Activated CD8-positive, alpha-beta memory T cell treated with anti-CD3 and anti-CD28 coated beads, Interleukin-2, amount 50 U/mL, for 4 hours (primary cell): ENCODE data around the gene USP31.

Experiments
- DNase-seq: peaks from one replicate; pipeline ENCODE4 v3.0.0-alpha.2; 2020

USP31 gene

DNA sequence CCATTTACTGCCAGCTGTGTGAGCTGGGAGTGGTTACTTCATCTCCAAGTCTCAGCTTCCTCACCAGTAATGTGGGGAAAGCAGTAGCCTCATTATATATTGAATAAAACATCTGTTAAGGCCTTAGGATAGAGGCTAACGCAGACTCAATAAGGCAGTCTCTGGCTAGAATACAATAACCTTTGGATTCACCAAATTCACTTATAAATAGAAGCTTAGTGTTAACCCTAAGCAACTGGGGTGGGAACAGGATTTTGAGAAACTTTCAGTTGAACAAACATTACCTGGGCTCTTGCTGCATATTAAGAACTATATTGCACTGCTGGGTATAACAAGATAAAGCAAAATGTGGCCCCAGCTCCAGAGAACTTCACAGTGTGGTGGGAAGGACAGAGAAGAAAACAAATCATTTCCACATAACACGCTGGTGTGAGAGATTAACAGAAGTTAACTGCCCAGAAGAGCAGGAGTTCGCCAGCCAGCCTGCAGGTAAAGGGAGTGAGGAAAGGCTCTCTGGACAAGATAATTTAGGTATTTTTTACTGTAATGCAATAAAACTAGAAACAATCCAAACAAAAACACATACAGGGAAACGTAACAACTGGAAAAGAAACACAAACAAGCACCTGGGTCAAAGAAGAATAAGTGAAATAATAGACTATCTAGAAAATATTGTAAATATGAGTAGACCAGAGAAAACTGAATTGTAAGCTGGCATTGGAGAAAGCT lies 57.0 kb downstream of the USP31 start:
- DNase-seq, result no peak

DNA sequence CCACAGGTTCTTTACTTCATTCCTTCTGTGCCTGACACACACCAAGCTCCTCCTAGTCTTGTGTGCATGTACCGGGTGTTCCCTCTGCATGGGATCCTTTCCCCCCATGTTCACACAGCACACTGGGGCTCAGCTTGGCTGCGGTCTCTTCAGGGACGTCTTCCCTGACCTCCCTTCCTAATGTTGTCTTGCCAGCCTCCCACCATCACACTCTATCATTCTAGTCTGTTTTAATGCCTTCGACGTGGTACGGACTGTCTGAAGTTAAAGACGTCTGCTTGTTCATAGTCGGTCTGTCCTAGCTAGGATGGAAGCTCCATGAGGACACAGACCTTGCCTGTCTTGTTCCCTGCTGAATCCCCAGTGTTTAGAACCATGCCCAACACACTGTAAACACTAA lies 60.1 kb downstream of the USP31 start:
- DNase-seq, result no peak

GRCh38 chr16:23088018-23088417 lies 61.2 kb downstream of the USP31 start:
- DNase-seq, result no peak

GRCh38 chr16:23085949-23086348 lies 63.3 kb downstream of the USP31 start:
- DNase-seq, result no peak

DNA sequence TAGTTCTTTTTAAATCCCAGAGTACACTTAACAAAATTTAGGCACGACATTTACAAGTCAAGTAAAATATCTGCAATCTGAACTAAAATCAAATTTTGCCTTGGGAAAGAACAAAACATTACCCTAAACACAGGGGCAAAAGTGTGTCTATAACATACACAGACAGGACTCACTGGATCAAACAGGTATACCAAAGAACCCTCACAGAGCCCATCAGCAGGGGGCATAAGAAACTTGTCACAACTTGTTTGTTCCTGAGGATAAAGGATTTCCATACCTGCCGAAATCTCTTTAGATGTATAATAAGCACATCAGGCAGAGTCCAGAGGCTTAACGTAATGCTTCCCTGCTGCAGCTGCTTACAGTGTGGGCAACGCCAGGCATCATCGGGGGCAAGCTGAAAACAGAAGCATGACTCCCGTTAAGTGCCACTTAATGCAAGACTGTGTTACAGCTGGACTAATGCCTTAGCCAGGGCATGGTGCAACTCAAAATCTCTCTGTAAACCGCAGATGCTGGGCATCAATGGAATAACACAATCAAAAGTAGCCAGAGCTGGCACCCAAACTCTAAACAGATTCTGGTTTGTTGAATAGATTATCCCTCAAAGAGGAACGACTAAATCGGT lies 67.0 kb downstream of the USP31 start:
- no peak for DNase-seq

GRCh38 chr16:23081675-23082119 lies 67.6 kb downstream of the USP31 start:
- no peak for DNase-seq

DNA sequence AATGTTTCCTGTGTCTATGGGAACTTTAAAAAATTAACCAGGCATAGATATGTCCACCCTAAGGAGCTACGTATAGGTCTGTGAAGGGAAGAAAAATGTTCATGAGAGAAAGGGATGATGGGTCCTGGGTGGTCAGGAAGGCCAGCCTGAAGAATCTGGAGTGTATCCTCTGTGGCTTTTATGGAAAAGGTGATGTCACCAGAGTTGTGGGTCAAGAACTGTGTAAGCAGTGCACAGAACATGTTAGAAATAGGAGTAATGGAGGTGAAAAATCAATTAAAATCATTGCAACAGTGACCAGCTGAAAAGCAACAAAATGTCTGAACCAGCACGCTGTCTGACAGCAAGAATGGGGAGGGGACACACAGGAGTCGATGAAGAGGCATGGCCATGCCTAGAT lies 68.5 kb downstream of the USP31 start:
- no peak for DNase-seq

- no peak for DNase-seq
Observed at GRCh38 chr16:23080329-23080728, 68.9 kb downstream of the USP31 start.

DNA sequence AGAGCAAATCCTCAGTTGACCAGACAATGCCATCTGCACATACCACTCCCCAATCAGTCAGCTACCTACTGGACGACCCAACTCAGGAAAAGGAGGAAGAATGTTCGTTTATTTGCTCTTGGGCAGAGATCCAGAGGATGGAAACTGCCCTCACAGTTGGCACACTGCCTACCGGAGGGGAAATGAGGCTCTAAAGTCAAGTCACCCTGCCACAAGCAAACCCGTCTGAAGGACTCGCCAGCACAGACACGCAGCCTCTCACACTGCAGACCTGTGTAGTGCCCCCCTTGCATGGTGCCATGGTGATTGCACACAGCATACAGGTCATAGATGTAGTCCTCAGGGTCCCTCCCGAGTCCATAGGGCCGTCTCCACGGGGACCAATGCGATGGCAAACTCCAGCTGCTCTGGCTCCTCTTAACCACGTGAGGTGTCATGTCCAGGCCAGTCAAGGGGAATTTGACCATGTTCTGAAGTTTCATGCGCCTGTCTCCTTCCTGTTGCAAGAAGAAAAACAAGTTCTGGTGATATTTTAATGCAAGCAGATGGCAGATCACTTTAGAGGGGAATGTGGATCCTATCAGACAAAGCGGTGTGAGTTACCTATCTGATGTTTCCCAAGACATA lies 69.5 kb downstream of the USP31 start:
- no peak for DNase-seq

GRCh38 chr16:23074423-23074822 lies 74.8 kb downstream of the USP31 start:
- DNase-seq, result no peak

DNA sequence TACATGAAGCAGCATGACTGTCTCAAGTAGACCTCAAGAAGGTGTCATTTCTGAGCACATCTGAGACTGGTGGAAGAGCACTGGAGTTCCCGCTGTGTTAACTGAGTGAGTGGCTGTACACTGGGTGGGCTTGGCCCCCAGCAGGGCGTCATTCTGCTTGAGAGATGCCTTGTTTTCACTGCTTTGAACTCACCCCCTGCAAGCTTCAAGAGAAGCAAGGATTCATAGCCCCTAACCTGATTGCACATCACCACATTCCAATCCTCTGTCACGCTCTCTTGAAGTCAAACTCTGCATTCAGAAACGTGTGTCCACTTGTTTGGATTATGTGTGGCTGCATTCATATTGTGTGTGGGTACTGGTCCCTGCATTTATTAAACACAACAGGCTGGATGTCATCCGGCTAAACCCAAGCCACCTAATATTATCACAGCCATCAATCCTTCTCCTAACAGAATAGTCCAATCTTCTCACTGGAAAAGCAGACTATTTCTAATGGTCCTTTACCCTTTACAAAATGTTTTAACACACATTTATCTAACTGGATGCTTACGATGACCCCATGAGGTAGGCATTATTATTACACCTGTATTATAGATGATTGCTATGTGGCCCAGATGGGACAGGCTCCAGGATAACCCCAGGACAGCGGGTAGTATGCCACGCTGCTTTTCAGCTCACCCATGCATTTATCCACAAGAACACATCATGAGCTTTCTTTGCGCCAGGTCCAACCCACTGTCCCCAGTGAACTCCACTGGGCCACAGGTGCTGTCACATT lies 76.3 kb downstream of the USP31 start:
- DNase-seq, result no peak

DNA sequence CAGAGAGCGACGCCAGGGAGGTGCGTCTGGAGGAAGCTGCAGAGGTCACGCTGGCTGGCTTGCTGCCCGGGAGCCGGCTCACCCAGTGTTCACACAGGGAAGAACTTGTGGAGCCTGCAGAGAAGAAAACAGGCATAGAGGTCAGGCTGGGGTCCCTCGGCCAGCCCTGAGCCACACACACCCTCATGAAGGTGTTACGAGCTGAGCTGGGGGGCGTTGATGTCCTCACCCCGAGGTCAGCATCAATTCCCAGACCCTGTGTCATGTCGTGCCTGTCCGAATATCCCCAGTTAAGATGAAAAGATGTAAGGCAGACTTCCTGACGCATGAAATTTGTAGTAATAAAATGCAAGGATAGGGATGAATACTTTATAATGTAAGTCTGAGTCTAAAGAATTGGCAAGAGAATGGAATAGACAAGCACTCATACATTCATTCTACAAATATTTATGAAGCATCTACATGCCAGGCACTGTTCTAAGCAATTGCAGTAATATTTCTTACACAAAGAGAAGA lies 77.1 kb downstream of the USP31 start:
- no peak for DNase-seq

DNA sequence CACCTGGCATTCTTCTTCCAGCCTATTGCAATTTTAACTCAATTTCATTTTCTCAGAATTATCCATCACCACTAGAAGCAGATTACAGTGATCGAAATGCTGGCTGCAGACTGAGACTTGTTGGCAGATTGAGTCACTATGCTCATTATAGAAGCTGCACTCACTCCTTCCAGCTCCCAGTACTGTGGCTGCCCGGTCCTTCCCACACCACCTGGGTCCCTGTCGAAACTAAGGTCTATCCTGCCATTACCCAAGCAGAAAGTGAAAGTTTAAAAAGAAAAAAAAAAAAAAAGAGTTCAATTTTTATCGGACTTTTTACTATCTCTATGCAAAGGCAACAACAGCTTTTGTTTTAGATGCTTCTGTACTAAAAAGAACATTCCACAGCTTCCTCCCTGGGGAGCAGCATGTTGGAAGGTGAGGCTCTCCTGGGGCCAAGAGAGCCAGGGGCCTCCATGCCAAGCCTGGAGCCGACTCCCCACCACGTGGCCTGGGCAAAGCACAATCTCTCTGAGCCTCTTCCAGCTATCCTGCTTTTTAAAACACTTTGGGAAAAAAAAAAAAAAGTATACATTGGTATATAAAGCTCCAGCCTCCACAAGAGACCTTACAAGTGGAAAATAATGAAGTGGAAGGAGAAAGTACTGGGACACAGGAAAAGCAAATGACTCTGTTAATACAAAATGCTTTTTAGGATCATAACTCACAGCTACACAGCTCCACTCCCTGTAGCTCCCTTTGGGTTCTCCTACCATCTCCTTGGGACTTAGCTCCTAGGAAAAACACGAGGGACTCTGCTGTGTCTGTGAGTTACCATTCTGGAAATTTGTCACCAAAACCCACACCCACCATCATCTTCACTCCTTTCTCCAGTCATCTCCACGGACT lies 77.8 kb downstream of the USP31 start:
- no peak for DNase-seq

GRCh38 chr16:23069844-23070243 lies 79.4 kb downstream of the USP31 start:
- DNase-seq, result no peak

DNA sequence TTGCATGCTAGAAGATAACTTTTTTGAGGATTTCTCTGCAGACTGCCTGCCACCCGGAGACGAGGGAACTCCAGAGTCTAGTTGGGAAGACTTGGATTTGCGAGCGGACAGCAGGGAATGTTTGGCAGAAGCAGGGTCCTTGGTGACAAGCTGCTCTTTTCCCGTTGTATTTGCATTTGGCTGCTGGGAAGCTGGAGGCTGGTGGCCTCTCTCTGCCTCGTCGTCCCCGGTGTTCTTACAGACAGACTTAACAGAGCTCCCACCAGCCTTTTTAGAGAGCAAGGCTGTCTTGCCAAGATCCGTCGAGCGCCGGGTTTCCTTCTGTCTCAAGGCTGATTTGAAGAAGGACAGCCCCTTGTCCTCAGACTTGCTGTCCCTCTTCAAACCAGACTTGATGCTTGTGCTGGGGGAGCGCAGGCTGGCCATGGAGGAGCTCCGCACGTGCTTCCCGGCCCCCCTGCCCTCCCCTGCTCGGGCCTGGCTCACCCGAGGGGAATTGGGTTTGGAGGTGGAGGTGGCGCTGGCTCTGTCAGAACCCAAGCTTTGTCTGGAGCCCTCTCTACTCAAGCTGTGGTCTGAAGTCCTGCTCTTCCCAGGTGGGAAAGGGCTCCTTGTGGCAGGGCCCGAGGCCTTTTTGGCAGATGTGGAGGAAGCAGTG lies 81.0 kb downstream of the USP31 start:
- DNase-seq, result no peak

DNA sequence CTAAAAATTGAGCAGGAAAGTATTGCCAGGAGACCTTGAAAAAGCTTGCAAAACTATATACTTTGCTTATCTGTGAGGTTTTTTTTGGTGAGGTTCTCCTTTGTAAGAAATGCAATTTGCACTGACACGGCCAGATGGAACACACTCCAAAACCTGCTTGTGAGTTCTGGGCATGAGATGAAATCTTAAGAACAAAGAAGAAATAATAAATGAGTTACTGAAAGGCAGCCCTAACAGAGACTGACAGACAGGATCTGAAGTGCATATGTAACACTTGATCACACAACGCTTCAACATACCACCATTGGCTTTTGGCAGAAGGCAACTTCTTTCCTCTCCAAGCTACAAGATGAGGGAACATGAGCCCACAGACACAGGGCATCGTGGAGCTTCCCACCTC lies 82.6 kb downstream of the USP31 start:
- no peak for DNase-seq

DNA sequence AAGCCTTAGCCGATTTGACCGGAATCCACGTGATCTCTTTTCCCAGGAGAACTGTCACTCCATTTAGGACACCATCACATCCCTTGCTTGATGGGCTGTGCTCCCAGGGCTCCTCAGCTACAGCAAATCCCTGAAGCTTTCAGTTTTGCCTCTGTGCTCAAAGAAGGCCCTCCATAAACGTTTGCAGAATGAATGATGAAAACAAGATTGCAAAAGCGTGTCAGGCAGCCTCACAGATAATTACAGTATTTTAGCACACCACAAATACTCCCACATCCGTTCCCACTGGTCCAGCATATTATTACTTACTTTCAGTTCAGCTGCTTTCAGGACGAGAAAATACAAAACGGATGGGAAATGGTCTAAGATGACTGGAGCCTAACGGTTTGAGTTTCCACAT lies 84.6 kb downstream of the USP31 start:
- DNase-seq, result no peak

- no peak for DNase-seq
Observed at GRCh38 chr16:23062524-23062923, 86.7 kb downstream of the USP31 start.

DNA sequence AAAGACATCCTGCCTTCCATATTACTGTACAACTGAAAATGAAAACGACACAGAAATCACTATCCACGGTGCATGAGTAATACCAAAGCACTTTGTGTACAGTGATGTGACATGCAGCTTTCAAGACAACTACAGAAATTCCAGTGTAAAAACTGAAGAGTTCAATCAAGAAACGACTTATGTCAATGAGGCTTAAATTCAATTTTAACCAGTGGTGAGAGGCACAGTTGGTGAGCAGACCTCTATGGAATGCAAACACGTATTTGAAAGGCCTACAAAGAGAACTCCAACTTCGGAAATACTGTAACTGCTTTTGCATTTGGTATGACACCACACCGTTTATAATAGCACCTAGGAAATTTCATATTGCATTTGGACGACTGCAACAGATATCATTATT lies 87.6 kb downstream of the USP31 start:
- no peak for DNase-seq

- DNase-seq, result peak; percentile 54
Observed at GRCh38 chr16:23060458-23061320, 88.6 kb downstream of the USP31 start.

- DNase-seq, result no peak
Observed at GRCh38 chr16:23059433-23059832, 89.8 kb downstream of the USP31 start.
